Esophagus (tissue), 2 donors: ENCODE results near the gene RUNX1. TPM values are rescaled to one million over a fixed set of nuclear protein-coding genes. Genes with fewer than 3 reads are reported as not detected.

Experiments used
- H3K27ac ChIP-seq, 2 donors: one replicate each; pipeline ENCODE4 v1.5.1; 2013; ENCODE audit warnings: low read depth in 2 of 2, mild to moderate bottlenecking in 2 of 2, inconsistent platforms in 1 of 2, low read length in 1 of 2, moderate library complexity in 1 of 2
- H3K27me3 ChIP-seq, 2 donors: one replicate each; pipeline ENCODE4 v1.6.1; 2013; ENCODE audit warnings: low read length in 2 of 2, control low read depth in 1 of 2, mild to moderate bottlenecking in 1 of 2; ENCODE audit not compliant: insufficient read depth in 2 of 2, control insufficient read depth in 1 of 2
- H3K36me3 ChIP-seq, 2 donors: one replicate each; pipeline ENCODE4 v1.6.1; 2013; ENCODE audit warnings: low read length in 1 of 2; ENCODE audit not compliant: control insufficient read depth in 2 of 2, insufficient read depth in 2 of 2
- H3K4me1 ChIP-seq, 2 donors: one replicate each; pipeline ENCODE4 v1.6.1; 2013; ENCODE audit warnings: low read length in 1 of 2; ENCODE audit not compliant: control insufficient read depth in 2 of 2, insufficient read depth in 2 of 2
- H3K4me3 ChIP-seq, 2 donors: one replicate each; pipeline ENCODE4 v1.5.1; 2013; ENCODE audit warnings: low read length in 2 of 2, mild to moderate bottlenecking in 2 of 2, low read depth in 1 of 2, moderate library complexity in 1 of 2
- H3K9me3 ChIP-seq, 2 donors: one replicate each; pipeline ENCODE4 v1.6.1; 2013; ENCODE audit warnings: mild to moderate bottlenecking in 2 of 2, low read depth in 1 of 2, low read length in 1 of 2, moderate library complexity in 1 of 2; ENCODE audit not compliant: control insufficient read depth in 2 of 2, insufficient read depth in 1 of 2
- WGBS, 2 donors: extraction: QIAGEN DNeasy Blood & Tissue Kit; methylation state at CpG; one replicate each; pipeline ENCODE4 v1.1.7; 2013; 5-methylcytosine and 5-hydroxymethylcytosine counted together
- polyA plus RNA-seq, 2 donors: library from polyadenylated mRNA; stranded (reverse); fragments of 200-250 nt; gene quantifications; one replicate each; pipeline ENCODE4 v1.2.3, GENCODE V29; 2013
- donor health status: healthy with polysubstance abuse.
- donor health status: Bipolar disorder and iron deficiency.

The RUNX1 gene
- polyA plus RNA-seq, 2 donors, result 4.4 to 6.4 TPM

- 31 to 35% methylated on average over 3 of the region's 3 CpGs for WGBS, 2 donors
Measured at GRCh38 chr21:34908419-34909055, 140.6 kb downstream of the RUNX1 start.

DNA sequence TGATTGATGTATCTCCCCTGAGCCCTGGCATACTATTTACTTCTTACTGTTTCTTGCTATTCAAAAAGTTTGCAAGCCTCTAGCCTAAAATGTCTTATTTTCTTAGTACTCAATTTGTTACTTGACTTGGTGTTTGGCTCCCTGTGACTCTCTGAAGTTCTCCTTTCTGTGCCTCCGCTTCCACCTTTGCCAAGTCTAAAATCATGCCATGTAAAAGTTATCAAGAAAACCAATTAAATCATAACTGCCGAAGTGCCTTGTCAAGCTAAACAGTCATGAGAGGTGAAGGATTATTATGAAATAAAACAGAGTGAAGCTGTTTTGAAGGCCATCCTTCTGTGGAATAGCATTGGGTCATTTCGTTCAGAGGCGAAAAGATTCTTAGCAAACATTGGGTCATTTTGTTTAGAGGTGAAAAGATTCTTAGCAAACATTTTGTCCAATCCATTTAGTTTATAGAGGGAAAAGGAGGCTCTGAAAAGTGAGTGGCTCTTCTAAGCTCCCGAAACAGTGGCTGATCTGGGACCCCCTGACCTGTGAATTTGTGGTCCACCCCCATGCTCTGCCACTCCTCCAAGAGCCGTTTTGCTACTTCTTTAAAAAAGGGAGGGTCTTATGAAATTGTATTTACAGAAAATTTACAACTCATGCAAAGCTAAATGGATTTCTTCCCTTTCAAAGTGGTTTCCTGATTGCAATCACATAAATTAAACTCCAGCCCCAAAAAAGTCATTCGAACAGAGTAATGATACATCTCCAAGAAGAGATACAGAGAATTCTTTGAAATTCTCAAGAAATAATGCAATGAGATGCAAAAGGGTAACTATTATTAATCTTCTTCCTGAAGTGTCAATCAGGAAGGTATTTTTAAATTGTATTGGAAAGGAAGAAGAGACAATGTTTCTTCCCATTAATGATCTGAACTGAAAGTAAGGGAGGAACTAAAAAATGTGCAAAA lies 141.4 kb downstream of the RUNX1 start:
- Histone ChIP-seq H3K36me3 (no peaks in the 10 kb centered on the region), H3K27me3 (no peaks in the 10 kb centered on the region), H3K9me3 (no peaks in the 10 kb centered on the region), H3K27ac (no peak overlapping the region), H3K4me1 (no peaks in the 10 kb centered on the region), H3K4me3 (no peak overlapping the region)
- 75 to 79% methylated on average over 7 of the region's 7 CpGs for WGBS, 2 donors

More at GRCh38 chr21:34908419-34909055, 140.6 kb downstream of the RUNX1 start:
- Histone ChIP-seq H3K27me3 (no peaks in the 10 kb centered on the region), H3K4me3 (no peak overlapping the region), H3K9me3 (no peaks in the 10 kb centered on the region), H3K36me3 (no peaks in the 10 kb centered on the region), H3K27ac (no peak overlapping the region), H3K4me1 (no peaks in the 10 kb centered on the region)

GRCh38 chr21:34906401-34906800 lies 142.7 kb downstream of the RUNX1 start:
- Histone ChIP-seq H3K4me3 (no peak overlapping the region), H3K36me3 (no peaks in the 10 kb centered on the region), H3K27ac (no peak overlapping the region), H3K9me3 (no peaks in the 10 kb centered on the region), H3K27me3 (no peaks in the 10 kb centered on the region), H3K4me1 (no peaks in the 10 kb centered on the region)

DNA sequence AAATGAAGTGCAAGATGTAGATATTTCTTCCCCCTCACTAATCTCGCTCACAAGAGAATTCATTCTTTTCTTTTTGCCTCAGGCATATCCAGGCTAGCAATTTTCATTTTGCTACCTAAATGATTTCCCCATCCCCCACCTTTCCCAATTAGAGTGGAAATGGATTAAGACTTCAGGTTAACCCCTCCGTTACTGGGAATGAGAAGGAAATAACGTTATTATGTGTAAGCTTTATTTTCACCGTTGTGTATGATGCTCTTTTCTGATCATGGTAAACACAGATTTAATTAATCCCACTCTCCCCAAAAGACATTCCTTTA lies 143.9 kb downstream of the RUNX1 start:
- Histone ChIP-seq H3K27me3 (no peaks in the 10 kb centered on the region), H3K9me3 (no peaks in the 10 kb centered on the region), H3K4me3 (no peak overlapping the region), H3K4me1 (no peaks in the 10 kb centered on the region), H3K36me3 (no peaks in the 10 kb centered on the region), H3K27ac (no peak overlapping the region)
- 82 to 83% methylated on average over 4 of the region's 4 CpGs for WGBS, 2 donors

- no peak overlapping the region for H3K4me3 ChIP-seq
- H3K27me3 ChIP-seq, result no peaks in the 10 kb centered on the region
- 81 to 82% methylated on average over 8 of the region's 8 CpGs for WGBS, 2 donors
- no peaks in the 10 kb centered on the region for H3K4me1 ChIP-seq
- H3K27ac ChIP-seq, result no peak overlapping the region
- no peaks in the 10 kb centered on the region for H3K9me3 ChIP-seq
- H3K36me3 ChIP-seq, result no peaks in the 10 kb centered on the region
Measured at GRCh38 chr21:34904526-34905217, 144.4 kb downstream of the RUNX1 start.

DNA sequence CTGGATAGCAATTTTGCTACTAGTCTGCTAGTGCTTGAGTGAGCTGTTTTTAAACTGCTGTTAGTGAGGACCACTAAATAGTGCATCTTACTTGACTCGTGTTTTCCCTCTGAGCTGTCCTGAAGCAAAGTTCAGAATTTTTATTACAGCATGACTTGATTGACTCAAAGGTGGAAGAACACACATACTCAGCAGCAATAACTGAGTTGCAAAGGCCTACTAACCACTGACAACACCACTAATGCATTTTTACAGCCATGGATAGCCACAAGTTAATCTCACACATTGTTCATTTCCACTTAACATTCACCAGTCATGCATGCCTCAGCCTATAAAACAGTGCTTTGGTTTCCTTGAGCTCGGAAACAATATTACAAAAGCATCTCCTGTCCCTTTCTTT lies 148.7 kb downstream of the RUNX1 start:
- Histone ChIP-seq H3K27ac (no peak overlapping the region), H3K4me3 (no peak overlapping the region), H3K27me3 (no peaks in the 10 kb centered on the region), H3K36me3 (no peaks in the 10 kb centered on the region), H3K9me3 (peaks cover 0 to 5% of the 10 kb centered on the region in 2 donors), H3K4me1 (no peaks in the 10 kb centered on the region)
- WGBS, 2 donors, result 73 to 77% methylated on average over 2 of the region's 2 CpGs

- Histone ChIP-seq H3K4me3 (no peak overlapping the region), H3K9me3 (peaks cover 0 to 5% of the 10 kb centered on the region in 2 donors), H3K27ac (no peak overlapping the region), H3K4me1 (no peaks in the 10 kb centered on the region), H3K27me3 (no peaks in the 10 kb centered on the region), H3K36me3 (no peaks in the 10 kb centered on the region)
- 57 to 100% methylated on average over 1 of the region's 1 CpG for WGBS, 2 donors
Measured at GRCh38 chr21:34899760-34900159, 149.3 kb downstream of the RUNX1 start.

- Histone ChIP-seq H3K27me3 (no peaks in the 10 kb centered on the region), H3K36me3 (no peaks in the 10 kb centered on the region), H3K9me3 (peaks cover 0 to 5% of the 10 kb centered on the region in 2 donors), H3K27ac (no peak overlapping the region), H3K4me3 (no peak overlapping the region), H3K4me1 (no peaks in the 10 kb centered on the region)
- 87 to 92% methylated on average over 2 of the region's 2 CpGs for WGBS, 2 donors
Measured at GRCh38 chr21:34899302-34899701, 149.8 kb downstream of the RUNX1 start.

GRCh38 chr21:34897828-34898227 lies 151.3 kb downstream of the RUNX1 start:
- Histone ChIP-seq H3K4me1 (no peaks in the 10 kb centered on the region), H3K27ac (no peak overlapping the region), H3K4me3 (no peak overlapping the region), H3K27me3 (no peaks in the 10 kb centered on the region), H3K36me3 (no peaks in the 10 kb centered on the region), H3K9me3 (peaks cover 0 to 5% of the 10 kb centered on the region in 2 donors)
- 78 to 95% methylated on average over 2 of the region's 2 CpGs for WGBS, 2 donors
